ENCODE results near the gene CBX2.

The CBX2 gene

DNA sequence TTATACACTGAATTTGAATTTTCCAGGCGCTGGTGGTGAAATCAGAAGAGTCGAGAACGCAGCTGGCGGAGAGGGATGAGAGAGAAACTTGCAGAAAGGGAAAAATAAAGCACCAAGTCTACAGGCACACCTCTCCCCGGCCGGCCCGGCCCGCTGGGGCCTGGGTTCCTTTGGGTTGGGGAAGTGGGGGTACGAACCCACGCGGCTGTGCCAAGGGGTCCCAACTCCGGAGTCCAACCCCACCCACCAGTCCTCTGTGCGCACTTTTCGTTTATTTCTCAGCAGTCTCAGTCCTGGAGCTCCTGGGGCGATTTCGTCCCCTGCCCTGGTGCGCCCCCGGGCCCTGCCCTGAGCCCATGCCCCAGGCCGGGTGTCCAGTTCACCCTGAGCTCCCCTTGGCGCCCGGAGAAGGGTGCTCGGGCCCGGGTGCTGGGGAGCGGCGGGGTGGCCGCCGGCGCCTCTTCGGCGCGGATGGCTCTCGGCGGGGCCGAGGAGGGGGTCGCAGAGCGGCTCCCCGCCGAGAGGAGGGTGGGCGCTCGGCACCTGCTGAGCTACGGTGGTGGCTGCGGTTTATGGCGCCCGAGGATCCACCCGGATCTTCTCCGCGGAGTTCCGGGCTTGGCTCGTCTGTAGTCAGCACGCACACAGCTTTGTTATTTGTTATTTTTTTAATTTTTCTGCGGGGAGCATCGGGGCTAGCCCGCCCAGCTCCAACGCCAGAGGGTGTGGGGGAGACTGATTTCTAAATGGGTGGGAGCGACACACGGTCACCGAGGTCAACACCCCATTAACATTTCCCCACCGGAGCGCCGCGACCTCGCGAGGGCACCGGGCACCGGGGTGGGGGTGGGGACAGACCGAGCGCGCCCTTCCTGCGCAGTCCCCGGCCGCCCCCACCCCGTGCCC is 34.7 kb downstream of the CBX2 start:
- no peak for DNase-seq (ENCODE audit: low spot score)

GRCh38 chr17:79813297-79814126 is 35.6 kb downstream of the CBX2 start:
- no peak for DNase-seq (ENCODE audit: low spot score)

GRCh38 chr17:79814127-79814973 is 36.4 kb downstream of the CBX2 start:
- DNase-seq (ENCODE audit: low spot score) = no peak

DNA sequence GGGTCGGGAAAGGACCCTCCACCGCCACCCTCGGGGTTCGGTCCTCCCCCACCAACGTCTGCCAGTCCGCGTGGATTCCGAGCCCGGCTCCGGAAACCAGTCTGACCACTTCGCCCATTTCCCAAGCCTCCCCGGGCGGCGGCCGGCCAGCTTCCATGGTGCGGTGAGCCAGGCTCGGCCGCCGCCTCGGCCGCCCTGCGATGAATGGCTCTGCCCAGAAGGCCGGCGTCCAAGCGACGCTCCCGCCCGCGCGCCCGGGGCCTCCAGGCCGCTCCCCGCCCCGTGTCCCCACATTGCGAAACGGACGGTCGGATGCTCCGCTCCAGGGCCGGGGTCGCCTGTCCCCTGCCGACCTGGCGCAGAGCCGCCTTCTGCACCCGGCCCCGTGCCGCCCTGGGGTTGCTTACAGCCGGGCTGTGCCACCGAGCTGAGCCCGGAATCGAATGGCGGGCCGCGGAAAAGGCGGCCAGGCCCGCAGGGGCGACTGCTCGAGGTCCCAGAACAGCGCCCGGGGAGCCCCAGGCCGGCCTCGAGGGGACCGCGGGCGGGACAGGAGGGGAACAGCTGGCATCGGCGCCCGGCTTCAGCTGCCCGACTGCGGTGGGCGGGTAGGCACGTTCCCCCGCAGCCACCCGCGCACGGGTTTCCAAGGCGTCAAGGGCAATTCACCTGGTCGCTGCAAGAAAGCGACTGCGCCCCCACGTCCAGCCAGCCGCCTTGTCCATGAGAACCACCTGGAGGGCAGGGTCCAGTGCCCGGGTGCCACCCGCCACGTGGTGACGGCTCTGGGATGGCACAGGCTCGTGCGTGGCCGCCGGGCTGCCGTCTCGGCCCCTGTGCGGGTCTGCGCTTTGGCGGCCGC is 37.3 kb downstream of the CBX2 start:
- DNase-seq (ENCODE audit: low spot score) = peak; percentile 82

- no peak for DNase-seq (ENCODE audit: low spot score)
Measured at GRCh38 chr17:79815836-79816461, 38.0 kb downstream of the CBX2 start.

DNA sequence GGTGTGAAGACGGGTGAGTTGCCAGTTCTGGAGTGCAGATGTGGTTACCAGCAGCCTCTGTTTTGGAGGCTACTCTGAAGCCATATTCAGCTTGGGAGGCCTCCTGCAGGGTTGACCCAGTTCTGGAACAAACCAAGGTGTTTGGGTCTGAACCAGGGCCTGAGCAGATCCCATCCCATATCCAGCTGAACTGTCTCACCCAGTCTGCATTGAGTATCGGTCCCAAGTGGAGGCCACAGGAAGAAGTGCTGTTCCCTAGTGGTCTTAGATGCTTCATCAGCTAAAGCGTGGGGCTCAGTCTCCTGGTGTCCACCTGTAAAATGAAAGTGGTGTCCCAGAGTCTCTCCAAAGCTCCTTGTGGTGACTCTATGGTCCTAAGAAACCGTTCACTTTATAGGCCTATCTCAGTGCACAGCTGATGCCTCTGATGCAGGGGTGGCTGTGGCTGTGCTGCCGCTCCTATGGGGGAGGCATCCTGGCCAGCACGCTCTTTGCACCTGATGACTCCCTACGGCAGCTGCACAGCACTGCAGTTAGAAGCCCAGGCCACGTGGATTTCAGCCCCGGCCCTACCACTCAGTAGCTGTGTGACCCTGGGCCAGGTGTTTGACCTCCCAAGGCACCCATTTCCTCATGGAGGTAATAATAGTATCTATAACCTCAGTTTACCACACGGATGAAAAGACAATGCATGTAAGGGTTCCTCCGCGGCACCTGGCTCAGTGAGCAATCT is 40.2 kb downstream of the CBX2 start:
- DNase-seq (ENCODE audit: low spot score) = no peak

DNA sequence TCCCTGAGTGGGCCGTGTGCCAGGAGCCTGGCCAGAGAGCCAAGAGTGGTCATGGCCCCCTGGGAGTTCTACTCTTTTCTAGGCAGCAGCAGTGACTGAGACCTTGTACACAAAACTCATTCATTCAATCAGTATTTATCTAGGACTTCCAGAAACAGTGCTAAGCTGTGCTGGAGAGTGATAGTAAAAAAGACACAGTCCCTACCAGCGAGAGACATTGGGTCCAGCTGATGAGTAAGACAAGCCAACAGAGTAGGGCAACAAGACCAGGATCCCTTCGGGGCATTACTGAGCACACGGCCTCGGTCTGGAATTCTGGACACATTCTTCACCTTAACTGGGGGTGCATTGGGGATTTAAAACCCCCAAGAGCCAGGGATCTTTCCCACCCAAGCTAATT is 41.1 kb downstream of the CBX2 start:
- no peak for DNase-seq (ENCODE audit: low spot score)

- DNase-seq (ENCODE audit: low spot score) = no peak
Measured at GRCh38 chr17:79819534-79820276, 41.8 kb downstream of the CBX2 start.

GRCh38 chr17:79820959-79821330 is 43.0 kb downstream of the CBX2 start:
- DNase-seq (ENCODE audit: low spot score) = no peak

- DNase-seq (ENCODE audit: low spot score) = no peak
Measured at GRCh38 chr17:79821331-79822095, 43.6 kb downstream of the CBX2 start.

GRCh38 chr17:79822583-79823124 is 44.7 kb downstream of the CBX2 start:
- no peak for DNase-seq (ENCODE audit: low spot score)

DNA sequence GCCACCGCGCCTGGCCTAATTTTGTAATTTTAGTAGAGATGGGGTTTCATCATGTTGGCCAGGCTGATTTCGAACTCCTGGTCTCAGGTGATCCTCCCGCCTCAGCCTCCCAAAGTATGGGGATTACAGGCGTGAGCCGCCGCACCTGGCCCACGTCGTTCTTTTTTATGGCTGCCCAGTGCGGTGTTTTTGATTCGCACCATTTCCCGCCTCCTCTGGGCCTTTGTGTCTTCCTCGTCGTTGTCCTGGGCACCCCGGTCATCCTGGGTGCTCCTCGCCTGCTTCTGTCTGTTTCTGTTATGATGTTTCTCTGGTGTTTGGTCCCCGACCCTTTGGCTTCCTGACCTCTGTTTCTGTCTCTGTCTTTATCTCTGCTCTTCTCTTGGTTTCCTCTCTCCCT is 46.3 kb downstream of the CBX2 start:
- DNase-seq (ENCODE audit: low spot score) = no peak

- no peak for DNase-seq (ENCODE audit: low spot score)
Measured at GRCh38 chr17:79824893-79825579, 47.1 kb downstream of the CBX2 start.

- no peak for DNase-seq (ENCODE audit: low spot score)
Measured at GRCh38 chr17:79825580-79825921, 47.6 kb downstream of the CBX2 start.

GRCh38 chr17:79826204-79826680 is 48.3 kb downstream of the CBX2 start:
- no peak for DNase-seq (ENCODE audit: low spot score)

- no peak for DNase-seq (ENCODE audit: low spot score)
Measured at GRCh38 chr17:79826841-79827578, 49.1 kb downstream of the CBX2 start.

GRCh38 chr17:79829004-79829403 is 51.1 kb downstream of the CBX2 start:
- DNase-seq (ENCODE audit: low spot score) = no peak

Measured in AG20443 (cell line).